AG09309 (cell line): ENCODE results near the gene LTBP1.
A peak's percentile ranks its signal among the peaks of the same experiment; 100 is the strongest.

Experiments
- DNase-seq: peaks from one replicate; pipeline ENCODE4 v3.0.0-alpha.2; 2010; ENCODE audit warnings: low read depth
- H3K4me3 ChIP-seq: 2 replicates; pipeline ENCODE4 v1.5.1; 2011; ENCODE audit warnings: mild to moderate bottlenecking, low read depth, low read length, moderate library complexity; ENCODE audit not compliant: control insufficient read depth
- TF ChIP-seq, protein P1 (sequence below): IDR thresholded peaks from 2 replicates; pipeline ENCODE4 v1.5.1; 2011; ENCODE audit warnings: mild to moderate bottlenecking, low read depth, low read length, inconsistent platforms; ENCODE audit not compliant: insufficient read depth, control insufficient read depth; ENCODE audit errors: missing control alignments

LTBP1 gene

DNA sequence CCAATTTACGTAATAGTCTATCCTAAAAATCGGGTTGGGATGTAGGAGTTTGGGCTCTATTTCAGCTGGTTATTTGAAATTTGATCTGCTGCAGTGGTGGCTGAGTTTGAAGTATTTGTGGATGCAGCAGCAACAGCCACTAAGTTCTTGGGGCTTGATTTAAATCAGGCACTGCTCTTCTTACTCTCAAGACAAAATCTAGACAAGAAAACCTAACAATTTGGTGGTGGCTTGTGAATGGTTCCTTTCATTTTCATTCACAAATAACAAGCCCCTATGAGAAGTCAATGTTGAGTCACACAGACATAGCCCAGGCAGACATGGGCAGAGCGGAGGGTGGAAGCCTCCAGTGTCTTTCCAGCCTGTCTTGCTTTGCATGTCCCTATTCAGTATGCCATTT lies 199.3 kb downstream of the LTBP1 start:
- DNase-seq, result no peak

GRCh38 chr2:33153008-33153407 lies 206.3 kb downstream of the LTBP1 start:
- DNase-seq, result no peak
- H3K4me3 ChIP-seq, result no peak overlapping the region
- TF ChIP-seq, protein P1, sequence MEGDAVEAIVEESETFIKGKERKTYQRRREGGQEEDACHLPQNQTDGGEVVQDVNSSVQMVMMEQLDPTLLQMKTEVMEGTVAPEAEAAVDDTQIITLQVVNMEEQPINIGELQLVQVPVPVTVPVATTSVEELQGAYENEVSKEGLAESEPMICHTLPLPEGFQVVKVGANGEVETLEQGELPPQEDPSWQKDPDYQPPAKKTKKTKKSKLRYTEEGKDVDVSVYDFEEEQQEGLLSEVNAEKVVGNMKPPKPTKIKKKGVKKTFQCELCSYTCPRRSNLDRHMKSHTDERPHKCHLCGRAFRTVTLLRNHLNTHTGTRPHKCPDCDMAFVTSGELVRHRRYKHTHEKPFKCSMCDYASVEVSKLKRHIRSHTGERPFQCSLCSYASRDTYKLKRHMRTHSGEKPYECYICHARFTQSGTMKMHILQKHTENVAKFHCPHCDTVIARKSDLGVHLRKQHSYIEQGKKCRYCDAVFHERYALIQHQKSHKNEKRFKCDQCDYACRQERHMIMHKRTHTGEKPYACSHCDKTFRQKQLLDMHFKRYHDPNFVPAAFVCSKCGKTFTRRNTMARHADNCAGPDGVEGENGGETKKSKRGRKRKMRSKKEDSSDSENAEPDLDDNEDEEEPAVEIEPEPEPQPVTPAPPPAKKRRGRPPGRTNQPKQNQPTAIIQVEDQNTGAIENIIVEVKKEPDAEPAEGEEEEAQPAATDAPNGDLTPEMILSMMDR, result no peak

More for the DNA sequence above, 199.3 kb downstream of the LTBP1 start:
- TF ChIP-seq, protein P1, result no peak
- no peak overlapping the region for H3K4me3 ChIP-seq

DNA sequence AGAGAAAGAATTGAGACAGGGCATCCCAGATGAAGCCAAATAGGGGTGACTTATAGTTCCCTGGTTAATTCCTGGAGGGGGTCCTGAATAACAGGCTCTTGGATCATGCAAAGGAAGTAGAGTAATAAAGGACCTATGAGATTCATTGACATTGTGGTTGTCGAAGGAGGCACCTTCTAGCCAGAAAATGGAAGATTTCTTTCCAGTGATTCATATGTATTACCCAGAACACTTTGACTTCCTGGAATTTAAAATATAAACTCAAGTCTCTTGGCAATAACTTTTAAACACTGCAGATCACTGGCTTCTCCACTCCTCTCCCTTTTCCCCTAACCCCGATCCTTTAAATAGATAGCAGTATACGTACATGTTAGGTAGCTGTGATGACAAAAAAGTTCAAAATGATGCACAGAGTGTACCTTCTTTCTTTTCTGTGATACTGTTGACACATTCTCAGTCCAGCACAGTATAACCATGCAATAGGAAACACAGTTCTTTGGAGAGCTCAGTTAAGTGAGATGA lies 211.8 kb downstream of the LTBP1 start:
- no peak overlapping the region for H3K4me3 ChIP-seq
- DNase-seq, result no peak
- TF ChIP-seq, protein P1, result no peak

DNA sequence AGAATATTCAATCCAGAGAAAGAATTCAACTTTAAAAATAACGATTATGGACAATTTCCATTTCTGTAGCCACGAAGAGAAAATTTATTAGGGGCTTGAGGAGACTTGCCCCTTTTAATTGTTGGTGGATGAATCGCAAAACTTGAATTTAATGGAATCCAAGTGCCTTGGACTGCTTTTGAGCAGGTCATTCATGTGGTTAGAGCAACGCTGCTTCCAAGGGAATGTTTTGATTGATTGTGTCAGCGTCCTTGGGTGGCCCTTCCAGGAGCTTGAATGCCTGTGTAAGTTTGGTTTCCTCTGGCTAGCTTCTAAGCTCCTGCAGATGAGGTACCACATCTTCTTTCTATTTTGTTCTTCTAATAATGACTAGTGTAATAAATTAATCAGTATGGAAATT lies 213.4 kb downstream of the LTBP1 start:
- no peak overlapping the region for H3K4me3 ChIP-seq
- TF ChIP-seq, protein P1, result no peak
- DNase-seq, result no peak

DNA sequence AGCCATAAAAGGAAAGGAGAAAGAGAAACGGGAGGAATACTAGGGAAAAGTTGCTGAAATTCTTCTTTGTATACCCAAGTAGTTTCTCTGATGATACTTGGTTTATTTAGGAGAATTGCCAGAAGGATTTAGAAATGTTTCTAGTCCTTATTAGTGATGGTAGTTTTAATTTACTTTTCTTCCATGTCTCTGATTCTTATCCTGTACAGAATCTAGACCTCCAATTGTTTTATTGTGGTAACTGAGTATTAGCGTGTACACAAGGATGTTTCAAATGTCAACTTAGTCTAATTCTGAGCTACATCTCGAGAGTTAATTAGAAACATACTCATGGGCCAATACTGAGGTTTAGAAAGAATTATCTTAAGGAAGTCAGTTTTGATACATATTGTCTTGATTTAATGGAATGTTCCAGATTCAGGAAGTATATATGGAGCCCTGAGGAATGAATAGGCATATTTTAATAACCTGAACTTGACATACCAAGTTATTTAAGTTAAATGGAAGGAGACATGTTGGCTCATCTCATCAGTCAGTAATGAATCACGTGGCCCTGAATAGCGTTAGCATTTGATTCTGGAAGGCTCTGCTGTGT lies 219.6 kb downstream of the LTBP1 start:
- peak; percentile 68 for DNase-seq
- no peak overlapping the region for H3K4me3 ChIP-seq
- TF ChIP-seq, protein P1, result no peak

DNA sequence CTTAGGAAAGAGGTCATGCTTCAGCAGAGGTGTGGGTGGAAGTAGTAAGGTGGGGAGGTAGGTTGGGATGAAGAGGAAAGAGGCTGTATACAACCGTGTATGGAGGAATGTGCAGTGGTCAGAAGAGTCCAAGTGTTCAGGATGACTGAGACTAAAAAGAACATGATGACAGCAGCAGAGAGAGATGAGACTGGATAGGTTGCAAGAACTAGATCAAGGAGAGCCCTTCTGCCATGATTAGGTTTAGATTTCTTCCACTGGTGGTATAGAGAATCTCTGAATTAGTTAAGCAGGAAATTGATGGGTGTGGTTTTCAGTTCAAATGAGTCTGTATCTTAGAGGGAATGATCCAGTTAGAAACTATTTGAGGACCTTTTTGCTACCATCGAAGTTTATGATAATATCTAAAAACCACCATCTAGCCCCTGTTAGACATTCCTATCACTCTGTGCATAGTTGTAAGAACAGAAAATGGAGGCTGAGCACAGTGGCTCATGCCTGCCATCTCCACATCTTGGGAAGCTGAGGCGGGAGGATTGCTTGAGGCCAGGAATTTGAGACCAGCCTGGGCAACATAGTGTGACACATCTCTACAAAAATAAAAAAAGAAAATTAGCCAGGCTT lies 221.0 kb downstream of the LTBP1 start:
- H3K4me3 ChIP-seq, result no peak overlapping the region
- TF ChIP-seq, protein P1, result no peak
- DNase-seq, result no peak
